ENCODE data around the gene CDX2.

Gene CDX2

DNA sequence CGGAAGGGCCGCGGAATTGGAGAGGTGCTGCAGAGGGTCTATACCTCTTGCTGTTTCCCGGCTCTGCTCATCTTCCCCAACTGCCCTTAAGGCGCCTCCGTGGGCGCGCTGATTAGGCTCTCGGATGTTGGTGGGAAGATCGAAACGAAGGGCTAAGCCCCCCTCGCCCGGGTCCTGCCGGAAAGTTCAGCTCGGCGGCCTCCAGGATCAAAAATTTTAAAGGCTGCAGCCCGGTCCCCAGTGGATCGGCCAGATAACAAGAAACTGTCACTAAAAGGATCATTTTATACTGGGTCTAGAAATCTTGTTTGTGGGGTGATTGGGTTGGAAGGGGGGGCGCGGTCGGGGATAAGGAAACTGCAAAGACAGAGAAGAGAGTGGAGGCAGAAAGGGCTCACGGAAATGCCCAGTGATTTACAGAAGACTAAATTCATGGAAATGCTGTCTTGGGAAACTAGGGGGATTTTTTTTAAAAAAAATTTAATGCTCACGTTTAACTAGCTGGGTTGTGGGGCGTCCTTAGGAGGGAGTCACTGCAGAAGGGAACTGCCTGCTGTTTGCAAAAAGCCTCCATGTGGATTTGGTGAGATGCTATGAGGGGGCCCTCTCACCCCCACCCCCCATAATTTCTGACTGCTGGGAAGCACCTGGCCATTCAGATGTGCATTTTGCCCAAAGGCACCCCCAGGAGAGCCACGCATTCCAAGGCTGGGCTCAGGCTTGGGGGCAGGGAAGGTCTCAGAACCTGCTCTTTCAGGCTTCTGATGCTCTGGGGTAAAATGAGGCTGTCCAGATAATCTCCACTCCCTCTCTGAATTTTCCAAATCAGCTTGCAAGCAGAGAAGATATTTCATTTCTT, 7.7 kb downstream of the CDX2 start:
- H3K4me2 ChIP-seq (ENCODE audit: low read length), result peak overlapping the region; percentile 95

DNA sequence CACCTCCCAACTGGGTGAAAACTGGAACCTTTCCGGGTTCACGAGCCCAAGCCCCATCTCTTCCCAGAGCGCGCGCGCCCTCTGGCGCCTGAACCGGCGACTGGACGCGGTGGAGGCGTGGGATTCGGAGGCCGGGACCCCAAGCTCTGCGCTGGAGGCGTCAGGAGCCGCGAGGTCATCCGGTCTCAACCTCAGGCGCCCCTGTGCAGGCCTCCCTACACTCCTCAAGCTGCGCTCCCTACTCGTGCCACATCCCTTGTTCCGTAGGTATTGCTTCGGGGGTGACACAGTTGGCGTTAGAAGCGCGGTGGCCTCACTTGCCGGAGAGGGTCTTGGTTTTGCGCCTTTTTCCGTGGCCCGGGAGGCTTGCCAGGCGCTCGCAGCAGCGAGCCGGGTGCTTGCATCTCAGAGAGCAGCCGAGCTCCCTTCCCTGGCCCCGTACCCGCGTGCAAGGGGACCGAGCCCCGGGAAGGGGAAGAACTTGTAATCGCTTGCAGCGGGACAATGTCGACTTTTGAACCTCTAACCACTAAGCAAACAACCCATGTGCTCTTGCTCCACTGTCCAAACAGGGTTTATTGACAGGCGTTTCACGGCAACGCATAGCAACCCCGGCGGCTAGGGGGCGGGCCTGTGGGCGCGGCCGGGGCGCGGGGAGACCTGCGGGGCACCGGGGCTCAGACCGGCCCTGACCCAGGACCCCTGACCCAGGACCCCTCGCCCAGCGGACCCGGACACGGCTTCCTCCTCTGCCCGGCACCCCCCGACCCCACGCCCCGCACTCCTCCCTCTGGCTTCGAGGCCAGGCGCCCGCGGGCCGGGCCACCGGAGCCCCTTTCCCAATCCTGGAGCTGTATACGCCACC, 8.5 kb downstream of the CDX2 start:
- Histone ChIP-seq H3K79me2 (ENCODE audit: low read length) (no peaks in the 10 kb centered on the region), H4K20me1 (ENCODE audit: insufficient read depth, low read length) (no peaks in the 10 kb centered on the region), H3K4me2 (ENCODE audit: low read length) (peak overlapping the region; percentile 95), H3K9ac (ENCODE audit: low read length) (peak overlapping the region; percentile 49; the same call in 1 of the 2 replicates), H3K9me3 (ENCODE audit: insufficient read depth, low read length) (no peaks in the 10 kb centered on the region), H3K4me3 (ENCODE audit: low read length) (peak overlapping the region; percentile 86), H2AFZ (ENCODE audit: low read depth, low read length) (peak overlapping the region; percentile 79), H3K36me3 (replicated peaks; ENCODE audit: low read depth, low read length) (no peaks in the 10 kb centered on the region), H3K4me1 (ENCODE audit: low read length) (no peaks in the 10 kb centered on the region), H3K27me3 (ENCODE audit: low read depth, low read length) (no peaks in the 10 kb centered on the region), H3K27ac (ENCODE audit: low read length) (no peak overlapping the region)
- TF ChIP-seq EZH2phosphoT487 (IDR thresholded peaks at IDR 0.05; ENCODE audit: low read depth), result no peak
- TF ChIP-seq, protein P1, sequence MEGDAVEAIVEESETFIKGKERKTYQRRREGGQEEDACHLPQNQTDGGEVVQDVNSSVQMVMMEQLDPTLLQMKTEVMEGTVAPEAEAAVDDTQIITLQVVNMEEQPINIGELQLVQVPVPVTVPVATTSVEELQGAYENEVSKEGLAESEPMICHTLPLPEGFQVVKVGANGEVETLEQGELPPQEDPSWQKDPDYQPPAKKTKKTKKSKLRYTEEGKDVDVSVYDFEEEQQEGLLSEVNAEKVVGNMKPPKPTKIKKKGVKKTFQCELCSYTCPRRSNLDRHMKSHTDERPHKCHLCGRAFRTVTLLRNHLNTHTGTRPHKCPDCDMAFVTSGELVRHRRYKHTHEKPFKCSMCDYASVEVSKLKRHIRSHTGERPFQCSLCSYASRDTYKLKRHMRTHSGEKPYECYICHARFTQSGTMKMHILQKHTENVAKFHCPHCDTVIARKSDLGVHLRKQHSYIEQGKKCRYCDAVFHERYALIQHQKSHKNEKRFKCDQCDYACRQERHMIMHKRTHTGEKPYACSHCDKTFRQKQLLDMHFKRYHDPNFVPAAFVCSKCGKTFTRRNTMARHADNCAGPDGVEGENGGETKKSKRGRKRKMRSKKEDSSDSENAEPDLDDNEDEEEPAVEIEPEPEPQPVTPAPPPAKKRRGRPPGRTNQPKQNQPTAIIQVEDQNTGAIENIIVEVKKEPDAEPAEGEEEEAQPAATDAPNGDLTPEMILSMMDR (IDR thresholded peaks at IDR 0.05; ENCODE audit: low read depth, low read length), result peak; percentile 66

More for the DNA sequence above, 7.7 kb downstream of the CDX2 start:
- Histone ChIP-seq H3K27me3 (ENCODE audit: low read depth, low read length) (no peaks in the 10 kb centered on the region), H3K9me3 (ENCODE audit: insufficient read depth, low read length) (no peaks in the 10 kb centered on the region), H4K20me1 (ENCODE audit: insufficient read depth, low read length) (no peaks in the 10 kb centered on the region), H3K27ac (ENCODE audit: low read length) (no peak overlapping the region), H3K79me2 (ENCODE audit: low read length) (no peaks in the 10 kb centered on the region), H3K9ac (ENCODE audit: low read length) (0 out of 2 replicates have a peak overlapping the region, but pooled peaks have one; percentile 49), H3K36me3 (replicated peaks; ENCODE audit: low read depth, low read length) (no peaks in the 10 kb centered on the region), H3K4me1 (ENCODE audit: low read length) (no peaks in the 10 kb centered on the region), H2AFZ (ENCODE audit: low read depth, low read length) (peak overlapping the region; percentile 79; the same call in 1 of the 2 replicates), H3K4me3 (ENCODE audit: low read length) (peak overlapping the region; percentile 86)
- no peak for TF ChIP-seq EZH2phosphoT487 (IDR thresholded peaks at IDR 0.05; ENCODE audit: low read depth)
- TF ChIP-seq, protein P1 (IDR thresholded peaks at IDR 0.05; ENCODE audit: low read depth, low read length), result no peak

DNA sequence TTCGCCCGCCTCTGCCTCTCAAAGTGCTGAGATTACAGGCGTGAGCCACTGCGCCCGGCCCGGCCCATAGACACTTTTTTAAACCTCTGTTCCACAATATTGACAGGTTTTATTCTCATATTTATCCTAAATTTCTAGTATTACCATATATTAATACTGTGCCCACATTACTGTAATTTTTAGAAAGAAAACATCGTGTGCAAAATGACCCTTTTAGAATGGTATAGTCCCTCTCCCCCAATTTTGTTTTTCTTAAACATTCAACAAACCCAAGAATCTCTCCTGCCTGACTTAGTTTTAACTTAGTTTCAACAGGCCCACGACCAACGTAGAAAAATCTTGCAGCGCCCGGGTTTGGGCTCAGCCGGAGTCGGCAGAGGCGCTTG, 9.1 kb downstream of the CDX2 start:
- Histone ChIP-seq H3K36me3 (replicated peaks; ENCODE audit: low read depth, low read length) (no peaks in the 10 kb centered on the region), H3K4me3 (ENCODE audit: low read length) (peak overlapping the region; percentile 86), H4K20me1 (ENCODE audit: insufficient read depth, low read length) (no peaks in the 10 kb centered on the region)

More for the DNA sequence above, 9.1 kb downstream of the CDX2 start:
- no peak overlapping the region for H3K27ac ChIP-seq (ENCODE audit: low read length)
- no peaks in the 10 kb centered on the region for H3K27me3 ChIP-seq (ENCODE audit: low read depth, low read length)
- peak overlapping the region; percentile 95 for H3K4me2 ChIP-seq (ENCODE audit: low read length)
- TF ChIP-seq EZH2phosphoT487 (IDR thresholded peaks at IDR 0.05; ENCODE audit: low read depth), result no peak
- TF ChIP-seq, protein P1 (IDR thresholded peaks at IDR 0.05; ENCODE audit: low read depth, low read length), result no peak
- no peaks in the 10 kb centered on the region for H3K9me3 ChIP-seq (ENCODE audit: insufficient read depth, low read length)
- H3K79me2 ChIP-seq (ENCODE audit: low read length), result no peaks in the 10 kb centered on the region
- 0 out of 2 replicates have a peak overlapping the region, but pooled peaks have one; percentile 79 for H2AFZ ChIP-seq (ENCODE audit: low read depth, low read length)
- no peaks in the 10 kb centered on the region for H3K4me1 ChIP-seq (ENCODE audit: low read length)
- peak overlapping the region; percentile 49; the same call in 1 of the 2 replicates for H3K9ac ChIP-seq (ENCODE audit: low read length)

Data from OCI-LY3 (cell line).